ENCODE data around the gene TRPV4. TPM values are rescaled to one million over a fixed set of nuclear protein-coding genes. Genes with fewer than 3 reads are reported as not detected.

TRPV4 gene
- total RNA-seq, result 0.33 TPM
- long read RNA-seq, result 0 reads

DNA sequence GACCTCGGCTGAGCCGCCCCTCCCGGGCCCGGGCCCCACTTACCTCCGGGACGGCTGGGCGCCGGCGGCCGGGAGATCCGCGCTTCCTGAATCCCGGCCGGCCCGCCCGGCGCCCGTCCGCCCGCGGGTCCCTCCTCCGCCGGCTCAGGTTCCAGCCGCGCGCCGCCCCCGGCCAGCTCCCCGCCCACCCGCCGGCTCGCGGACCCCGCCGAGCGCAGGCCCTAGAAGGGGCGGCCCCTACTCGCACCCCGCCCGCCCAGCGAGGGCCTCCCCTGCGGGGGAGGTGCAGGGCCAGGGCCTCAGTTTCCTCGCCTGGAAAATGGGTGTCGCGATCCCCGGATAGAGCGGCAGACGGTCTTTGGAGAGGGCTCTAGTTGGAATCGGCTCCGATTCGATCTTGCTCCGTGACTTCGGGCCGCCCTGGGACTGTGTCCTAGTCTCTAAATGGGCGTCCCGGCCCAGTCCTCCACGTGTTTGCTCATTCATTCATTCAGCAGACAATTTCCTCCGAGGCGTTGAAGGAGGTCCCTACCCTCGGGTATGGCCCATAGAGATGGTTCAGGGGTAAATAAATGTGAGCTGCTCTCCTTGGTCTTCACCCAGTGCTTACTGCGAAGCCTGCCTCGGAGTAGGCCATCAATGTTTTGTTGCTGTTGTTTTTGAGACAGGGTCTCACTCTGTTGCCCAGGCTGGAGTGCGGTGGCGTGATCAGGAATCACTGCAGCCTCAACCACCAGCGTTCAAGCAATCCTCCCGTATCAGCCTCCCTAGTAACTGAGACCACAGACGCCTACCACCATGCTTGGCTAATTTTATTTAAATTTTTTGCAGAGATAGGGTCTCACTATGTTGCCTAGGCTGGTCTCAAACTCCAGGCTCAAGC lies at the start of gene TRPV4:
TSS of gene TRPV4 (minus strand) at position 92 of the 883 bp plus-strand sequence. CDS start 18,602 bp downstream, outside the sequence.
- TF ChIP-seq, protein P1, sequence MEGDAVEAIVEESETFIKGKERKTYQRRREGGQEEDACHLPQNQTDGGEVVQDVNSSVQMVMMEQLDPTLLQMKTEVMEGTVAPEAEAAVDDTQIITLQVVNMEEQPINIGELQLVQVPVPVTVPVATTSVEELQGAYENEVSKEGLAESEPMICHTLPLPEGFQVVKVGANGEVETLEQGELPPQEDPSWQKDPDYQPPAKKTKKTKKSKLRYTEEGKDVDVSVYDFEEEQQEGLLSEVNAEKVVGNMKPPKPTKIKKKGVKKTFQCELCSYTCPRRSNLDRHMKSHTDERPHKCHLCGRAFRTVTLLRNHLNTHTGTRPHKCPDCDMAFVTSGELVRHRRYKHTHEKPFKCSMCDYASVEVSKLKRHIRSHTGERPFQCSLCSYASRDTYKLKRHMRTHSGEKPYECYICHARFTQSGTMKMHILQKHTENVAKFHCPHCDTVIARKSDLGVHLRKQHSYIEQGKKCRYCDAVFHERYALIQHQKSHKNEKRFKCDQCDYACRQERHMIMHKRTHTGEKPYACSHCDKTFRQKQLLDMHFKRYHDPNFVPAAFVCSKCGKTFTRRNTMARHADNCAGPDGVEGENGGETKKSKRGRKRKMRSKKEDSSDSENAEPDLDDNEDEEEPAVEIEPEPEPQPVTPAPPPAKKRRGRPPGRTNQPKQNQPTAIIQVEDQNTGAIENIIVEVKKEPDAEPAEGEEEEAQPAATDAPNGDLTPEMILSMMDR (IDR thresholded peaks at IDR 0.05; ENCODE audit: borderline replicate concordance), result no peak
- Histone ChIP-seq H3K27me3 (ENCODE audit: low read depth) (peaks cover 44% of the 10 kb centered on the region), H3K36me3 (no peaks in the 10 kb centered on the region), H3K4me1 (peaks cover 4% of the 10 kb centered on the region), H3K9me3 (replicated peaks) (no peaks in the 10 kb centered on the region), H3K4me3 (peak within 1 kb of the TSS; percentile 65), H3K27ac (replicated peaks) (no peak within 1 kb of the TSS)
- intact Hi-C loops (cut with micrococcal nuclease), result no loop called here
- DNase-seq, result peak; percentile 25

DNA sequence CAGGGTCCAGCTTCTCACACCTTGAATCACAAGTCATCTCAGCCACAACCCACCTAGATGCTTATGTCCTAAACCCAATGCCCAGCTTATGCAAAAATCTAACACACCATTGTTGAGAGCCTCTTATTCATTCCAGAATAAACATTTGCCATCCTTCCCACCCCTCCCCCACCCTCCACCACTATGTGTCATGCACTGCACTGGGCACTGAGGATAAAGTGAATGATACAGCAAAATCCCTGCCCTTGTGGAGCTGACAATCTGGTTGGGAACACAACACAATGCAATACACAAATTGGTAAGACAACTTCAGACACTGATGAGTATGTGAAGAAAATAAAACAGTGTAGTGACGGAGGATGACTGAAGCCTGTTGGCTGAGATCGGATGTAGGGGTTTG lies 48.6 kb upstream of the TRPV4 start:
- intact Hi-C loops (cut with micrococcal nuclease), result no loop called here
- TF ChIP-seq, protein P1 (IDR thresholded peaks at IDR 0.05; ENCODE audit: borderline replicate concordance), result no peak
- no peak for DNase-seq
- Histone ChIP-seq H3K27me3 (ENCODE audit: low read depth) (no peaks in the 10 kb centered on the region), H3K4me1 (peaks cover 38% of the 10 kb centered on the region), H3K9me3 (replicated peaks) (no peaks in the 10 kb centered on the region), H3K4me3 (no peak overlapping the region), H3K36me3 (no peaks in the 10 kb centered on the region), H3K27ac (replicated peaks) (no peak overlapping the region)

DNA sequence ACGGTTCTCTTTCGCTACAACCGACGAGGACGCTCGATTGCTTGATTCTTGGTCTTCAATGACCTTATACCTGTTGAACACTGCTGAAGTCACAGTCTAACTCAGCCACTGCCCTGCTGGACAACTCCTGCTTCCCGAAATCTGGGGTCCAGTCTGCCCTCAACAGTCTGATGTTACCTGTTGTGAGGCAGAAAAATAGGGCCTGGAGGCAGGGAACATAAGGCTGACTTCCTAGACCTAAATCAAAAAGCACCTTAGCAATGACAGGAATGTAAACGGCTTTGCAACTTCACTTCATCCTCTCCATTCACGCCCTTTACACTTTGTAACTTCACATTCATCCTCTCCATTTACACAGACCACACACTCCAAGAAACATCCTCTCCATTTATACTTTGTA lies 47.7 kb upstream of the TRPV4 start:
- Histone ChIP-seq H3K36me3 (no peaks in the 10 kb centered on the region), H3K4me1 (peaks cover 38% of the 10 kb centered on the region), H3K4me3 (peak overlapping the region; percentile 93), H3K27ac (replicated peaks) (peak overlapping the region; percentile 67), H3K9me3 (replicated peaks) (no peaks in the 10 kb centered on the region), H3K27me3 (ENCODE audit: low read depth) (no peaks in the 10 kb centered on the region)
- DNase-seq, result no peak
- TF ChIP-seq, protein P1 (IDR thresholded peaks at IDR 0.05; ENCODE audit: borderline replicate concordance), result no peak
- intact Hi-C loops (cut with micrococcal nuclease), result no loop called here

DNA sequence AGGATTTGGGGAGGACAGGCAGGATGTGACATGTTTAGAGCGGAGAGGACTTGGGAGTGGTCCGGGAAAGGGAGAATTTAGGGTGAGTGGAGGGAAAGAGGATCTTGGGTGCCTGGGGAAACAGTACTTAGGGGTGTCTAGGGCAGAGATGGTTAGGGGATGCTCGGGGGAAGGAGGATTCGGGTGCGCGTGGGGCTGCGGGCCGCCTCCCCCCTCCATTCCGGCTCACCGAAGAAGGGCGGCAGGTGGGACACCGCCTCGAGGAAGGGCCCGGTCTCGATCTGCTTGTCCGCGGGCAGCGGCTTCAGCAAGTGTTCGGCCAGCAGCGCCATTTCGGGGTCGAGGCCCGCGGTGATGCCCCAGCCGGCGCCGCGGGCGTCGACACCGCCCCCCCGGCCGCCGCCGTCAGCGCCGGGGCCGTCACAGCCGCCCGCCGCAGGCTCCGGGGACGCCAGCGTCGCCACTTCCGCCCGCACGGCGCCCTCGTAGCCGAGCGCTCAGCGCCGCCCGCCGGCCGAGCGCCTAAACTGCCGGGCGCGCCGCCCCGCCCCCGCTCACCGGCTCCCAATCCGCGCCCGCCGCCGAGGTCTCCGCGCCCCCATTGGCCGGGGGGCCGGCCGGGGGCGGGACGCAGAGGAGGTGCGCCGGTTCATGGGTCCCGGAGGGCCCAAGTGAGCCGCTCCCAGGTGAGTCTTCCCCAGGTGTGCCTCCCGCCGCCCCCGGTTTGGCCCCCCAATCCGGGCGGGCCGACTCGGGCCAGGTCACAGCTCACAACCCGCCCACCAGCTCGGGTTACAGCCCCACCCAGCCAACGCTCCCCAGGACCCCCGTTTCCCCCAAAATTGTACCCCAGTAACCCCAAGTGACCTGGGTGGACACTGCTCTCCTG lies 47.1 kb upstream of the TRPV4 start, which contains the start of gene GLTP:
TSS of gene GLTP (minus strand) at position 499 of the 889 bp plus-strand sequence. CDS start at position 332, 167 bp downstream.
- Histone ChIP-seq H3K4me1 (peaks cover 38% of the 10 kb centered on the region), H3K9me3 (replicated peaks) (no peaks in the 10 kb centered on the region), H3K36me3 (no peaks in the 10 kb centered on the region), H3K27ac (replicated peaks) (peak within 1 kb of the TSS; percentile 83), H3K27me3 (ENCODE audit: low read depth) (no peaks in the 10 kb centered on the region), H3K4me3 (peak within 1 kb of the TSS; percentile 93)
- peak; percentile 87 for DNase-seq
- TF ChIP-seq, protein P1 (IDR thresholded peaks at IDR 0.05; ENCODE audit: borderline replicate concordance), result peak; percentile 75
- intact Hi-C loops (cut with micrococcal nuclease), result no loop called here

DNA sequence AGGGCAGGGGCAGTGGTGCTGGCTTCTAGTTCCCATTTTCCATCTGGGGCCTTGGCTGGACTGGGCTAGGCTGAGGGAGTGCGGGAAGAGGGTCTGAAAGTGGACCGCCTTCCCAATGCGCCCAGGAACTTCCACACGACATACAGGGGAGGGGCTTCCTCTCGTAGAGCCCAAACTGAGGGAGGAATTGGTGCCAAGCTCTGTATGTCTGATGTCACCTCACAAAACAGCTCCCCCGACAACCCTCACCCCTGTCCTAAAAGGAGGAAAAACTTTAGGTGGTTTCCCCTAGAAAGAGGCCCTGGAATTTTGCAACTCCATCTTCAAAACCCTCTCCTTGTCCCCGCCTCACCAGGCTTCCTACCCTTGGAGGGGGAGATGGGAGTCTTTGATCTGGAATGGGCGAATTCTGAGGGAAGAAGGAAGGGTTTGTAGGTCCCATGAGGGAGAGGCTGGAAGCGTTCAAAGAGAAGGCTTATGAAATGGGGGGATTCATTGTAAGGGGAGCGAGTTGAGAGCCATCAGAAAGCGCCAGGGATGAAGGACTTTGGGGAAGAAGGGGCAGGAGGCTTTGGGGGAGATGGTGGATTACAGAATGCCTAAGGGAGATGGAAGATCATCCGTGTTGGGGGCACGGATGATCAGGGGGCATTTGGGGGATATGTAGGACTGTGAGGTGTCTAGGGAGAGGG lies 46.3 kb upstream of the TRPV4 start:
- TF ChIP-seq, protein P1 (IDR thresholded peaks at IDR 0.05; ENCODE audit: borderline replicate concordance), result no peak
- H3K4me3 ChIP-seq, result peak overlapping the region; percentile 93
- intact Hi-C loops (cut with micrococcal nuclease), result no loop called here
- H3K36me3 ChIP-seq, result no peaks in the 10 kb centered on the region
- peak overlapping the region; percentile 83 for H3K27ac ChIP-seq (replicated peaks)
- DNase-seq, result no peak
- peaks cover 38% of the 10 kb centered on the region for H3K4me1 ChIP-seq
- H3K27me3 ChIP-seq (ENCODE audit: low read depth), result no peaks in the 10 kb centered on the region
- H3K9me3 ChIP-seq (replicated peaks), result no peaks in the 10 kb centered on the region
